B cell (primary cell): ENCODE data around the gene H1-8. TPM values are rescaled to one million over a fixed set of nuclear protein-coding genes. Genes with fewer than 3 reads are reported as not detected.

Experiments used
- ATAC-seq: fragments of 200-7000 bp; cut with Tn5 transposase; one replicate; pipeline ENCODE4 v1.10.0; 2021; ENCODE audit warnings: low read depth, mild to moderate bottlenecking, moderate number of reproducible peaks, moderate library complexity
- CTCF ChIA-PET: fragments of 350-600 bp; sonication (Branson Sonifier 250); formaldehyde crosslinking; loops from one replicate; lab custom pipeline; 2021; ENCODE audit warnings: antibody characterized with exemption, inconsistent platforms; lab: Charles Lee
- POLR2A ChIA-PET: fragments of 350-600 bp; sonication (Branson Sonifier 250); formaldehyde crosslinking; loops from one replicate; lab custom pipeline; 2021; ENCODE audit warnings: antibody characterized with exemption; lab: Charles Lee
- DNase-seq: peaks from one replicate; pipeline ENCODE4 v3.0.0; 2013
- H2AFZ ChIP-seq: 2 replicates; pipeline ENCODE4 v1.6.1; 2012; ENCODE audit warnings: mild to moderate bottlenecking, low read depth, low read length; ENCODE audit not compliant: insufficient read depth, poor library complexity, severe bottlenecking
- H3K27ac ChIP-seq, 2 donors: 1 replicate in 1 of 2; 2 replicates in 1 of 2; pipeline ENCODE4 v1.5.1; 2012 to 2013; ENCODE audit warnings: low read length in 2 of 2, mild to moderate bottlenecking in 2 of 2, moderate library complexity in 1 of 2
- H3K27me3 ChIP-seq, 4 experiments: fragments of 200-600 bp in 1 of 4; sonication (generic) in 1 of 4; replicated peaks in 1 of 4; 1 replicate in 2 of 4; 2 replicates in 2 of 4; pipeline versions ENCODE4 v1.6.1 to v1.7.0; 2013 to 2016; ENCODE audit warnings: low read length in 3 of 4, mild to moderate bottlenecking in 2 of 4, mixed read lengths in 1 of 4, moderate library complexity in 1 of 4; ENCODE audit not compliant: insufficient read depth in 4 of 4, control insufficient read depth in 3 of 4; ENCODE audit errors: control extremely low read depth in 1 of 4
- H3K36me3 ChIP-seq, 2 experiments: replicated peaks in 1 of 2; 1 replicate in 1 of 2; 2 replicates in 1 of 2; pipeline versions ENCODE4 v1.6.1 to v1.7.1; 2013; ENCODE audit warnings: low read length in 1 of 2; ENCODE audit not compliant: insufficient read depth in 2 of 2, control insufficient read depth in 1 of 2; ENCODE audit errors: control extremely low read depth in 1 of 2, extremely low read depth in 1 of 2
- H3K4me1 ChIP-seq, 2 donors: fragments of 200-600 bp in 1 of 2; sonication (generic) in 1 of 2; 1 replicate in 1 of 2; 2 replicates in 1 of 2; pipeline versions ENCODE4 v1.5.1 to v1.6.1; 2013 to 2017; ENCODE audit warnings: low read length in 2 of 2; ENCODE audit not compliant: control insufficient read depth in 2 of 2, insufficient read depth in 2 of 2
- H3K4me2 ChIP-seq: replicated peaks from 2 replicates; pipeline ENCODE3; 2012; ENCODE audit warnings: mild to moderate bottlenecking, low read depth, low read length; ENCODE audit not compliant: poor library complexity, severe bottlenecking
- H3K4me3 ChIP-seq, 5 experiments: fragments of 200-600 bp in 1 of 5; sonication (generic) in 1 of 5; 1 replicate in 3 of 5; 2 replicates in 2 of 5; pipeline versions ENCODE4 v1.5.1 to v1.7.0; 2011 to 2016; ENCODE audit warnings: low read length in 4 of 5, mild to moderate bottlenecking in 4 of 5, low read depth in 2 of 5, control low read depth in 1 of 5, moderate library complexity in 1 of 5; ENCODE audit not compliant: insufficient read depth in 1 of 5; ENCODE audit errors: control extremely low read depth in 1 of 5, extremely low read depth in 1 of 5
- H3K79me2 ChIP-seq: fragments of 200-600 bp; sonication (generic); one replicate; pipeline ENCODE4 v1.6.0; 2016; ENCODE audit warnings: low read length; ENCODE audit not compliant: control insufficient read depth, insufficient read depth
- H3K9ac ChIP-seq: fragments of 200-600 bp; sonication (generic); 2 replicates; pipeline ENCODE4 v1.6.1; 2017; ENCODE audit warnings: mild to moderate bottlenecking, low read length, moderate library complexity
- H3K9me3 ChIP-seq, 3 donors: one replicate each; pipeline versions ENCODE4 v1.6.1 to v1.7.1; 2013; ENCODE audit warnings: low read length in 2 of 3; ENCODE audit not compliant: control insufficient read depth in 2 of 3, insufficient read depth in 1 of 3; ENCODE audit errors: control extremely low read depth in 1 of 3
- H4K20me1 ChIP-seq: 2 replicates; pipeline ENCODE4 v1.6.0; 2012; ENCODE audit warnings: mild to moderate bottlenecking, low read length; ENCODE audit not compliant: insufficient read depth, control insufficient read depth, poor library complexity, severe bottlenecking
- H3K27ac Mint-ChIP-seq: one replicate; pipeline ENCODE4 v1.8.0; 2021; ENCODE audit warnings: mixed read lengths
- H3K27me3 Mint-ChIP-seq: one replicate; pipeline ENCODE4 v1.8.0; 2021; ENCODE audit warnings: mixed read lengths
- H3K4me1 Mint-ChIP-seq: one replicate; pipeline ENCODE4 v1.8.0; 2021; ENCODE audit warnings: mixed read lengths
- H3K4me3 Mint-ChIP-seq: one replicate; pipeline ENCODE4 v1.8.0; 2021; ENCODE audit warnings: mixed read lengths
- H3K9me3 Mint-ChIP-seq: one replicate; pipeline ENCODE4 v1.8.0; 2022; ENCODE audit warnings: mixed read lengths; ENCODE audit not compliant: insufficient read depth
- EZH2 ChIP-seq: IDR thresholded peaks from 2 replicates; pipeline ENCODE4 v1.6.1; 2012; ENCODE audit warnings: borderline replicate concordance, low read depth, mild to moderate bottlenecking, moderate library complexity, low read length; ENCODE audit not compliant: insufficient read depth, poor library complexity, severe bottlenecking
- WGBS: methylation state at CpG from one replicate; pipeline ENCODE4 v1.1.5; 2013; ENCODE audit warnings: missing lambda C conversion rate; ENCODE audit not compliant: insufficient coverage; 5-methylcytosine and 5-hydroxymethylcytosine counted together
- intact Hi-C: fragments of 100-400 bp; cut with micrococcal nuclease; formaldehyde crosslinking; loops from one replicate; pipeline ENCODE4 v1.10.0; 2022
- polyA plus RNA-seq: library from polyadenylated mRNA; depleted of rRNA; stranded (reverse); fragments of >200 nt; gene quantifications from 2 replicates; pipeline ENCODE4 v1.2.3, GENCODE V29; 2012
- total RNA-seq, 2 donors: library from RNA; stranded (reverse); fragments of 120-200 nt in 1 of 2; gene quantifications; 1 replicate in 1 of 2; 2 replicates in 1 of 2; pipeline versions ENCODE4 v1.2.3 to v1.2.4, GENCODE V29; 2013 to 2022
- TF ChIP-seq, protein P1 (sequence below): fragments of 200-600 bp; IDR thresholded peaks from one replicate; pipeline ENCODE4 v1.8.0; 2022; ENCODE audit warnings: antibody characterized with exemption, mild to moderate bottlenecking

Gene H1-8
- total and polyA plus RNA-seq, 2 donors (not counting 1 experiment from before 2014, with no cell fraction given) = not detected

DNA sequence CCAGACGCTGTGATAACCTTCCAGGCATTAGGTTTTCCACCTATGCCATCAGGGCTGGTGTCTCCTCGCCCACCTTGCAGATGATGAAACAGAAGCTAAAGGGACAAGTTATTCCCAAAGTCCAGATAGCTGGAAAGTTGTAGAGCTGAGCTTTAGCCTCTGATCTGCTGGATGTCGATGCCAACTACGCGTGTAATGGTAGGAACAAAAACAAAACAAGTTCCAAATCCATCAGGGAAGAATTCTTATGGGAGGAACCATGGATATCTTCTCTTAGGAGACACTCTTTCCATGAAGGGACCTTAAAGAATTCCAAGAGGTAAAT, 42.7 kb upstream of the H1-8 start:
- CTCF ChIA-PET = interaction anchor here (1.3 kb wide), 1 partner anchor 10 kb away, joined by 5 read pairs; no protein-coding TSS in a partner anchor
- no peak overlapping the region for H3K4me3 ChIP-seq
- H2AFZ ChIP-seq = no peak overlapping the region
- no peak overlapping the region for H3K27ac ChIP-seq
- H3K4me2 ChIP-seq = no peak overlapping the region
- H4K20me1 ChIP-seq = no peaks in the 10 kb centered on the region
- no peaks in the 10 kb centered on the region for H3K4me1 ChIP-seq
- intact Hi-C loops = no loop called here
- Mint-ChIP-seq H3K4me3 (no peak overlapping the region), H3K9me3 (no peaks in the 10 kb centered on the region), H3K27ac (no peak overlapping the region), H3K4me1 (no peaks in the 10 kb centered on the region), H3K27me3 (no peaks in the 10 kb centered on the region)
- H3K9me3 ChIP-seq = no peaks in the 10 kb centered on the region
- DNase-seq = no peak
- TF ChIP-seq EZH2 = no peak
- TF ChIP-seq, protein P1, sequence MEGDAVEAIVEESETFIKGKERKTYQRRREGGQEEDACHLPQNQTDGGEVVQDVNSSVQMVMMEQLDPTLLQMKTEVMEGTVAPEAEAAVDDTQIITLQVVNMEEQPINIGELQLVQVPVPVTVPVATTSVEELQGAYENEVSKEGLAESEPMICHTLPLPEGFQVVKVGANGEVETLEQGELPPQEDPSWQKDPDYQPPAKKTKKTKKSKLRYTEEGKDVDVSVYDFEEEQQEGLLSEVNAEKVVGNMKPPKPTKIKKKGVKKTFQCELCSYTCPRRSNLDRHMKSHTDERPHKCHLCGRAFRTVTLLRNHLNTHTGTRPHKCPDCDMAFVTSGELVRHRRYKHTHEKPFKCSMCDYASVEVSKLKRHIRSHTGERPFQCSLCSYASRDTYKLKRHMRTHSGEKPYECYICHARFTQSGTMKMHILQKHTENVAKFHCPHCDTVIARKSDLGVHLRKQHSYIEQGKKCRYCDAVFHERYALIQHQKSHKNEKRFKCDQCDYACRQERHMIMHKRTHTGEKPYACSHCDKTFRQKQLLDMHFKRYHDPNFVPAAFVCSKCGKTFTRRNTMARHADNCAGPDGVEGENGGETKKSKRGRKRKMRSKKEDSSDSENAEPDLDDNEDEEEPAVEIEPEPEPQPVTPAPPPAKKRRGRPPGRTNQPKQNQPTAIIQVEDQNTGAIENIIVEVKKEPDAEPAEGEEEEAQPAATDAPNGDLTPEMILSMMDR = no peak
- H3K9ac ChIP-seq = no peak overlapping the region
- H3K36me3 ChIP-seq = peaks cover 0 to 6% of the 10 kb centered on the region in 2 experiments
- POLR2A ChIA-PET = no interaction called here
- no peak for ATAC-seq
- WGBS = 96% methylated on average over 2 of the region's 5 CpGs
- H3K27me3 ChIP-seq = no peaks in the 10 kb centered on the region
- no peaks in the 10 kb centered on the region for H3K79me2 ChIP-seq

DNA sequence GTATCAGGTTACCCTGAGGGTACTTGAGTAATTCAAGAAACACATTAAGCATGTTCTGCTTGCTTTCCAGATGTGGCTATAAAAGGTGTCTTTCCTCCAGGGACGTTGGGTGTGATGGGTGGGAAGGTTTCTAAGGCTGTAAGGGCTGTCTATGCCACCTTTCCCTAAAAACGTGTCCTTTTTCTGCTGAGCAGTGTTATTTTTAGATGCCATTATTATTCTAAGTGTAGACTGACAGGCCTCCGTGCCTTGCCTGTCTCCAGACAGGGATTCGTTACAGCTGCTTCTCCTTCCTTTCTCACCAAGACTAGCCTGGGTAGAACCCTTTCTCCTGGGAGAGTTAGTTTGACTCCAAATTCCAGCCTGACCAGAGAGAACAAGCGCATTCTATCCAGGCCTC, 41.3 kb upstream of the H1-8 start:
- Histone ChIP-seq H3K36me3 (peaks cover 0 to 4% of the 10 kb centered on the region in 2 experiments), H4K20me1 (no peaks in the 10 kb centered on the region), H3K9ac (no peak overlapping the region), H3K27ac (no peak overlapping the region), H3K4me2 (no peak overlapping the region), H3K9me3 (no peaks in the 10 kb centered on the region), H2AFZ (no peak overlapping the region), H3K27me3 (no peaks in the 10 kb centered on the region), H3K79me2 (no peaks in the 10 kb centered on the region), H3K4me1 (no peaks in the 10 kb centered on the region), H3K4me3 (no peak overlapping the region)
- Mint-ChIP-seq H3K27ac (no peak overlapping the region), H3K9me3 (no peaks in the 10 kb centered on the region), H3K4me3 (no peak overlapping the region), H3K4me1 (no peaks in the 10 kb centered on the region), H3K27me3 (no peaks in the 10 kb centered on the region)
- intact Hi-C loops = no loop called here
- WGBS = 100% methylated on average over 1 of the region's 5 CpGs
- no peak for TF ChIP-seq EZH2
- POLR2A ChIA-PET = interaction anchor here (0.6 kb wide), 1 partner anchor 505 kb away, joined by 5 read pairs; no protein-coding TSS in a partner anchor
- CTCF ChIA-PET = no interaction called here
- no peak for DNase-seq
- no peak for ATAC-seq
